GM08714 (cell line): ENCODE measurements around the gene PXDN.

ENCODE experiments used
- H3K4me3 ChIP-seq: fragments of 200-500 bp; sonication (Bioruptor generic); 2 replicates; pipeline ENCODE4 v1.5.1; 2014; ENCODE audit warnings: mild to moderate bottlenecking, low read length, inconsistent platforms
- ZNF274 ChIP-seq: IDR thresholded peaks from 2 replicates; pipeline ENCODE4 v1.6.1; 2012; ENCODE audit warnings: mild to moderate bottlenecking, low read depth, low read length

Gene PXDN

GRCh38 chr2:1744446-1745170, at the start of gene PXDN:
Gene PXDN, minus strand, starts transcription at chr2:1744515. Its CDS starts 60 bp downstream, at chr2:1744455.
- TF ChIP-seq ZNF274 = no peak
- H3K4me3 ChIP-seq = peak within 1 kb of the TSS; percentile 42

- no peak overlapping the region for H3K4me3 ChIP-seq
- no peak for TF ChIP-seq ZNF274
Measured at GRCh38 chr2:1793868-1794445, 49.6 kb upstream of the PXDN start.

GRCh38 chr2:1793001-1793867, 48.9 kb upstream of the PXDN start:
- H3K4me3 ChIP-seq = no peak overlapping the region
- TF ChIP-seq ZNF274 = no peak

GRCh38 chr2:1791685-1792435, 47.5 kb upstream of the PXDN start:
- no peak for TF ChIP-seq ZNF274
- H3K4me3 ChIP-seq = no peak overlapping the region

GRCh38 chr2:1791006-1791605, 46.8 kb upstream of the PXDN start:
- no peak overlapping the region for H3K4me3 ChIP-seq
- TF ChIP-seq ZNF274 = no peak

GRCh38 chr2:1790473-1790872, 46.2 kb upstream of the PXDN start:
- H3K4me3 ChIP-seq = no peak overlapping the region

GRCh38 chr2:1789610-1790009, 45.3 kb upstream of the PXDN start:
- H3K4me3 ChIP-seq = no peak overlapping the region
- TF ChIP-seq ZNF274 = no peak

More at GRCh38 chr2:1790473-1790872, 46.2 kb upstream of the PXDN start:
- TF ChIP-seq ZNF274 = no peak

- H3K4me3 ChIP-seq = no peak overlapping the region
- no peak for TF ChIP-seq ZNF274
Measured at GRCh38 chr2:1788478-1788959, 44.2 kb upstream of the PXDN start.

- no peak overlapping the region for H3K4me3 ChIP-seq
- no peak for TF ChIP-seq ZNF274
Measured at GRCh38 chr2:1787755-1788477, 43.6 kb upstream of the PXDN start.

GRCh38 chr2:1784986-1785617, 40.8 kb upstream of the PXDN start:
- no peak for TF ChIP-seq ZNF274
- H3K4me3 ChIP-seq = no peak overlapping the region

- TF ChIP-seq ZNF274 = no peak
- H3K4me3 ChIP-seq = no peak overlapping the region
Measured at GRCh38 chr2:1784087-1784486, 39.8 kb upstream of the PXDN start.

GRCh38 chr2:1782514-1782913, 38.2 kb upstream of the PXDN start:
- no peak overlapping the region for H3K4me3 ChIP-seq
- no peak for TF ChIP-seq ZNF274
